Cardiac fibroblast (primary cell): ENCODE measurements around the gene DPH6.

ENCODE experiments used
- DNase-seq, 2 donors: peaks; one replicate each; pipeline versions ENCODE4 v3.0.0 to v3.0.0-alpha.2; 2010; ENCODE audit warnings: low read depth in 2 of 2
- H3K4me3 ChIP-seq, 2 donors: replicated peaks in 1 of 2; 1 replicate in 1 of 2; 2 replicates in 1 of 2; pipeline ENCODE4 v1.5.1; 2011; ENCODE audit warnings: low read depth in 2 of 2, low read length in 2 of 2, mild to moderate bottlenecking in 2 of 2, moderate library complexity in 1 of 2
- CTCF ChIP-seq: IDR thresholded peaks from one replicate; pipeline ENCODE4 v1.5.1; 2011; ENCODE audit warnings: low read depth, mild to moderate bottlenecking, low read length, inconsistent platforms

The DPH6 gene

DNA sequence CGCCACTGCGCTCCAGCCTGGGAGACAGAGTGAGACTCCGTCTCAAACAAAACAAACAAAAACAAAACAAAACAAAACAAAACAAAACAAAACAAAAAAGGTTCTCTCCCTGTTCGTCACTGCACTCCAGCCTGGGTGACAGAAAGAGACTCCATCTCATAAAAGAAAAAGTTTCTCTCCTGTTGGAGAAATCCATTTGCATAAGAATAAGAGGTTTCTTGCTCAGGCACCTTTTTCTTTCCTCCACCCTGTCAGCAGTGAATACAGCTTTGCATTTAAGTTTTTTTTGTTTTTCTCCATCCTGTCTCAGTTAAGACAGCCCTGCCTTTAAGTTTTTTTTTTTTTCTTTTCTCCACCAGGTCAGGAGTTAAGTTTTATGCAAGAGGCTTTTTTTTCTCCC lies 109.5 kb downstream of the DPH6 start:
- no peak for TF ChIP-seq CTCF
- no peak overlapping the region for H3K4me3 ChIP-seq
- no peak for DNase-seq

DNA sequence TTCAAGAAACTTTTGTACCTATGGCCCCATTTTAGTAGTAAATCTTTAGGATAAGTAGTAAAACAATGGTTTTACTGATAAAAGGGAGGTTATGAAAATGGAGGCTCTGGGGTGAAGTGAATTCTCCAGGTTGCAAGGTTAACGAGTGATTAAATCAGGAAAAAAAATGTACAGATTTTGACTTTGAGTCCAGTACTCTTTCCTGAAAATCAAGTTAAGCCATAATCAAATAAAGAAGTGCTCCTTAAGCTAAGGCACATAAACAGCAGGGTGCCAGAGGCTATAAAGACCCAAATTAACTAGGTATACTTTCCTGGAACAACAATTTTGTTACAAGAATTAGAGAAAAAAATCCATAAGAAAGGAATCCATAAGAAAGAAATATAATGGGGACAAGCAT lies 114.7 kb downstream of the DPH6 start:
- no peak for DNase-seq
- TF ChIP-seq CTCF = no peak
- no peak overlapping the region for H3K4me3 ChIP-seq

- DNase-seq = no peak
- no peak overlapping the region for H3K4me3 ChIP-seq
- TF ChIP-seq CTCF = no peak
Measured at GRCh38 chr15:35430301-35430700, 115.7 kb downstream of the DPH6 start.

DNA sequence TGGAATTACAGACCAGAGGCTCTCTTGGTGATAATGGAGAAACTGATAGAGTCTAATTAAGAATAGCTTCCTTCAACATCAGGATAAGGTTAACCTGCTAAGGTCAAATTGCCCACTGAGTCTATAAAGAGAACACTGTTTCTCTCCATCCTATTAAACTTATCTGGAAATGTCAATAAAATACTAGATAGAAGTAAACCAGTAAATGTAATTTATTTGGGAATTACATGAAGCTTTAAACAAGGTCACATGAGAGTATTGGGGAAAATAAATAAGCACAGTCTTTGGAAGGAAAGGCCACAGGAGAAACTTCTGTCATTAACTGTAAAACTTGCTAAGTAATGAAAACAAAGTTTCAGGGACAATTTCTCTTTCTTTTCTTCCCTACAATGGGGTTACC lies 118.5 kb downstream of the DPH6 start:
- no peak for TF ChIP-seq CTCF
- no peak overlapping the region for H3K4me3 ChIP-seq
- DNase-seq = no peak

DNA sequence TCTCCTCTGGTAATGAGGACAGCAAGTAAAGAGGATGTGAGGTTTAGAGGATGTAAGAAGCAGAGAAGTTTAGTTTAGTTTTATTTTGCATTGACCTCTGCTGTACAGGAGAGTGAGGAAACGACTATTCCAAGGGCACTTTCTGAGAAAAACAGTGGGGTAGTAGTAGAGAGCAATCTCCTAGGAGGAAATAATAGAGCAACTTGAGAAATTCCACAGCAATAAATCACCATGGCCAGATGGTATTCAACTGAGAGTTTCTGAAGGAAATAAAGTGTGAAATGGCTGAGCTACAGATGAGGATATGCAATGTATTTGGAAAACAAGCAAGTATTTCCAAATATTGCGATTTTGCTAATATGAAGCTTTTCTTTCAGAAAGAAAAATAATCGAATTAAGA lies 118.9 kb downstream of the DPH6 start:
- peak; percentile 81 to 90 for DNase-seq
- H3K4me3 ChIP-seq = no peak overlapping the region
- TF ChIP-seq CTCF = no peak

DNA sequence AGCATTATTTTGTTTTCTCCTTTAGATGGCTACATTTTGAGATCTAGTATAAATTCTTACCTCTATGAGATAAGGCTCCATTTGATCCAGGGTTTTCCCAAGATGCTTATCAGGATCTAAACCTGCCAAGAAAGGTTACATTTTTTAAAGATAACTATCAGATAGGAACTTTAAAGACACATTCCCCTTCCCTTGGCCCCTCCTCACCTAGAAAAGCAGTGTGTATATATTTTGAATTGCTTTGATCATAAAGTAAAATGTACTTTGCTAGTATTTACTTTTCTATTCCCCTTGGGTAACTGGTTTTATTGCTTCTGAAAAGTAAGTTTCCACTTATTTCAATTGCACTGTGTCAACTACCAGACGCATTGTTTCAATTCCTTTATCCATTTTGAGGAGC lies 135.2 kb downstream of the DPH6 start:
- no peak for TF ChIP-seq CTCF
- no peak overlapping the region for H3K4me3 ChIP-seq
- DNase-seq = no peak

DNA sequence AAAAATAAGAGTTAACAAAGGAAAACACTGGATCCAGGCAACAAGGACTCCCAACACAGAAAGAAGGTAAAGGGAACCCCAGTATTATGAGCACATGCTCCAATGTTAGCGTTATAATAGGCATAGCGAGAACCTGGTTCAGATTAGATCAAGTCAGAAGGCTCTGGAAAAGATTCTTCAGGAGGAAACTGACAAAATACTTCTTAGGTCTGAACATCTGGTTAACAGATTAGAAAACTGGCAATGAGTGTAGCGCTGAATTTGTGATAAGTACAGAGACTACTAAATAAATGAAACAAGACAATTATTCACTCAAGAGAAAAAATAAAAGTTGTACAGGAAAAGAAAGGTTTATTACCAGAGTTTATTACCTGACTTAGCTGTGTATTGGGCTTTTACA lies 146.1 kb downstream of the DPH6 start:
- DNase-seq = no peak
- H3K4me3 ChIP-seq = no peak overlapping the region
- no peak for TF ChIP-seq CTCF
